Esophagus (tissue), 2 donors: Measurements from ENCODE around the gene TRMT44. TPM values are rescaled to one million over a fixed set of nuclear protein-coding genes. Genes with fewer than 3 reads are reported as not detected.

ENCODE experiments used
- H3K27ac ChIP-seq, 2 donors: one replicate each; pipeline ENCODE4 v1.5.1; 2013; ENCODE audit warnings: low read depth in 2 of 2, mild to moderate bottlenecking in 2 of 2, inconsistent platforms in 1 of 2, low read length in 1 of 2, moderate library complexity in 1 of 2
- H3K27me3 ChIP-seq, 2 donors: one replicate each; pipeline ENCODE4 v1.6.1; 2013; ENCODE audit warnings: low read length in 2 of 2, control low read depth in 1 of 2, mild to moderate bottlenecking in 1 of 2; ENCODE audit not compliant: insufficient read depth in 2 of 2, control insufficient read depth in 1 of 2
- H3K36me3 ChIP-seq, 2 donors: one replicate each; pipeline ENCODE4 v1.6.1; 2013; ENCODE audit warnings: low read length in 1 of 2; ENCODE audit not compliant: control insufficient read depth in 2 of 2, insufficient read depth in 2 of 2
- H3K4me1 ChIP-seq, 2 donors: one replicate each; pipeline ENCODE4 v1.6.1; 2013; ENCODE audit warnings: low read length in 1 of 2; ENCODE audit not compliant: control insufficient read depth in 2 of 2, insufficient read depth in 2 of 2
- H3K4me3 ChIP-seq, 2 donors: one replicate each; pipeline ENCODE4 v1.5.1; 2013; ENCODE audit warnings: low read length in 2 of 2, mild to moderate bottlenecking in 2 of 2, low read depth in 1 of 2, moderate library complexity in 1 of 2
- H3K9me3 ChIP-seq, 2 donors: one replicate each; pipeline ENCODE4 v1.6.1; 2013; ENCODE audit warnings: mild to moderate bottlenecking in 2 of 2, low read depth in 1 of 2, low read length in 1 of 2, moderate library complexity in 1 of 2; ENCODE audit not compliant: control insufficient read depth in 2 of 2, insufficient read depth in 1 of 2
- WGBS, 2 donors: extraction: QIAGEN DNeasy Blood & Tissue Kit; methylation state at CpG; one replicate each; pipeline ENCODE4 v1.1.7; 2013; 5-methylcytosine and 5-hydroxymethylcytosine counted together
- polyA plus RNA-seq, 2 donors: library from polyadenylated mRNA; stranded (reverse); fragments of 200-250 nt; gene quantifications; one replicate each; pipeline ENCODE4 v1.2.3, GENCODE V29; 2013
- donor health status: healthy with polysubstance abuse.
- donor health status: Bipolar disorder and iron deficiency.

Gene TRMT44
- polyA plus RNA-seq, 2 donors, result 15.6 to 17.2 TPM

GRCh38 chr4:8494218-8494617, 53.6 kb downstream of the TRMT44 start:
- no peaks in the 10 kb centered on the region for H3K4me1 ChIP-seq
- H3K9me3 ChIP-seq, result peaks cover 0 to 4% of the 10 kb centered on the region in 2 donors
- no peaks in the 10 kb centered on the region for H3K36me3 ChIP-seq
- no peak overlapping the region for H3K27ac ChIP-seq
- H3K4me3 ChIP-seq, result no peak overlapping the region
- WGBS, 2 donors, result 70 to 78% methylated on average over 3 of the region's 3 CpGs
- no peaks in the 10 kb centered on the region for H3K27me3 ChIP-seq

GRCh38 chr4:8494983-8495548, 54.5 kb downstream of the TRMT44 start:
- H3K27ac ChIP-seq, result no peak overlapping the region
- no peaks in the 10 kb centered on the region for H3K27me3 ChIP-seq
- H3K4me1 ChIP-seq, result no peaks in the 10 kb centered on the region
- H3K9me3 ChIP-seq, result peaks cover 0 to 4% of the 10 kb centered on the region in 2 donors
- no peaks in the 10 kb centered on the region for H3K36me3 ChIP-seq
- WGBS, 2 donors, result 85 to 95% methylated on average over 5 of the region's 5 CpGs
- H3K4me3 ChIP-seq, result no peak overlapping the region

DNA sequence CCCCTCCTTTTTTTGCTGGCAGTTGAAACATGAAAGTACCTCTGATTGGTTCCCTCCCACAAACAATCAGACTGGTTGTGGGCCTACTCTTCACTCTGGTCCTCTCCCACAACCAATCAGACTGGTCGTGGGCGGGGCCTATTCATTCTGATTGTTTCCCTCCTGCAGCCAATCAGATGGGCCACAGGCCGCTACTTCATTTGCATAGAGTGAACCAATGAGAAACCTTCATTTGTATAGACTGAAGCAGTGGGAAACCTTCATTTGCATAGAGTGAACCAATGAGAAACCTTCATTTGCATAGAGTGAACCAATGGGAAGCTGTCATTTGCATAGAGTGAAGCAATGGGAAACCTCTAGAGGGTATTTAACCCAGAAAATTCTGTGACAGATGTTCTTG, 55.2 kb downstream of the TRMT44 start:
- Histone ChIP-seq H3K27me3 (no peaks in the 10 kb centered on the region), H3K27ac (no peak overlapping the region), H3K36me3 (no peaks in the 10 kb centered on the region), H3K4me1 (no peaks in the 10 kb centered on the region), H3K4me3 (no peak overlapping the region), H3K9me3 (peaks cover 0 to 4% of the 10 kb centered on the region in 2 donors)
- WGBS, 2 donors, result 89% methylated on average over 3 of the region's 3 CpGs

DNA sequence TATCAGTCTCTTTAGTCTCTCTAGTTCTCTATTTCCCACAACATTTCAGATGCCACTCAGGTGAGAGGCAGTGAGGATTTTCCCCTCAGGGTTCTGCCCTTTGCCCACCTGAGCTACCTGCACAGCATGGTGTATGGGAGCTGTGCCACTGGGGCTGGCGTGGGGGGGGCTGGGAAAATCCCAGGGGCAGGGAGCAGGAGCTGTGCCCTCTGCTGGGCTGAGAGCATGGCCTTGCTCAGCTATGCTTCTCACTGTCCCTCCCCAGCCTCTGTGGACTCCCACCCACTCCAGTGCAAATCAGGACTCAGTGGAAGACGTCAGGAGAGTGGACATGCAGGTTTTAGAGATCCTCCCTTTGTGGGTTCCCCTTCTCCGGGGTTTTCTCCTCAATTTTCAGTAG, 57.2 kb downstream of the TRMT44 start:
- Histone ChIP-seq H3K9me3 (peaks cover 4 to 5% of the 10 kb centered on the region in 2 donors), H3K36me3 (no peaks in the 10 kb centered on the region), H3K27ac (no peak overlapping the region), H3K4me3 (no peak overlapping the region), H3K27me3 (no peaks in the 10 kb centered on the region), H3K4me1 (no peaks in the 10 kb centered on the region)
- WGBS, 2 donors, result 82 to 85% methylated on average over 3 of the region's 3 CpGs

DNA sequence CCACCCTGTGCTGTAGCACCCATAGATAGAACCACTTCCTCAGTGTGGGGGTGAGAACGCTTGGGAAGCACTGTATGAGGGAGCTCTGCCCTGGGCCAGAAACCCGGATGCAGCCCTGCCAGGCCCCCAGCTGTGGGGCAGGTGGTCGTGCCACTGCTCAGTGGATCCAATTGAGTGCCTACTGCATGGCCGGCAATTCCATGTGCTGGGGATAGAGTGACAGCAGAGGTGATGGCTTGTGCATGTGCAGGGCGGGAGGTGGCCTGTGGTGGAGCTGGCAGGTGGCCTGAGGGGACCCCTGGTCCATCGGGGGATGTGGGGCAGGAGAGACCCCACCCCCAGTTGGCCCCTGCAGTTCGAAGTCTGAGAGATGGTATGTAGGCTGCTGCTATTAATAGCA, 60.4 kb downstream of the TRMT44 start:
- peaks cover 4 to 5% of the 10 kb centered on the region in 2 donors for H3K9me3 ChIP-seq
- H3K36me3 ChIP-seq, result no peaks in the 10 kb centered on the region
- H3K4me1 ChIP-seq, result peaks cover 7 to 9% of the 10 kb centered on the region in 2 donors
- no peak overlapping the region for H3K27ac ChIP-seq
- no peaks in the 10 kb centered on the region for H3K27me3 ChIP-seq
- no peak overlapping the region for H3K4me3 ChIP-seq
- WGBS, 2 donors, result 75 to 79% methylated on average over 7 of the region's 7 CpGs

- Histone ChIP-seq H3K36me3 (no peaks in the 10 kb centered on the region), H3K27ac (no peak overlapping the region), H3K4me1 (peaks cover 7 to 9% of the 10 kb centered on the region in 2 donors), H3K4me3 (no peak overlapping the region), H3K9me3 (peaks cover 4 to 5% of the 10 kb centered on the region in 2 donors), H3K27me3 (no peaks in the 10 kb centered on the region)
- WGBS, 2 donors, result 79 to 86% methylated on average over 5 of the region's 5 CpGs
Observed at GRCh38 chr4:8501781-8502180, 61.2 kb downstream of the TRMT44 start.

DNA sequence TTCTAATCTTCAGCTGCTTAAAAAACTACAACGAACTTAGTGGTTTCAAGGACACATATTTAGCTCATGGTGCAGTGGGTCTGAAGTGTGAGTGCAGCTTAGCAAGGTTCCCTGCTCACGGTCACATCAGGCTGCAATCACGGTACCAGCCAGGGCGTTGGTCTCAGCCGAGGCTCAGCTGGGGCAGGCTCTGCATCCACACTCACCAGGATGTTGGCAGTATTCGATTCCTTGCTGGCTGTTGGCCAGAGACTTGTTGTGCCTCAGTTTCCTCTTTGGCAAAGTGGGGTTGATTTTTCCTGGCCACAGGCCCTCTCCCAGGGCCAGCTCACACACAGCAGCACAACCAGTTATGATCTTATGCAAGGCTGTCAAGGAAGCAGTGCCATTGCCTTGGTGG, 61.8 kb downstream of the TRMT44 start:
- Histone ChIP-seq H3K9me3 (peaks cover 4 to 5% of the 10 kb centered on the region in 2 donors), H3K36me3 (no peaks in the 10 kb centered on the region), H3K4me3 (no peak overlapping the region), H3K4me1 (peaks cover 7 to 9% of the 10 kb centered on the region in 2 donors), H3K27me3 (no peaks in the 10 kb centered on the region), H3K27ac (no peak overlapping the region)
- WGBS, 2 donors, result 89 to 92% methylated on average over 6 of the region's 6 CpGs

GRCh38 chr4:8502836-8503585, 62.4 kb downstream of the TRMT44 start:
- Histone ChIP-seq H3K4me1 (peaks cover 7 to 9% of the 10 kb centered on the region in 2 donors), H3K9me3 (peaks cover 4 to 5% of the 10 kb centered on the region in 2 donors), H3K27ac (no peak overlapping the region), H3K4me3 (no peak overlapping the region), H3K27me3 (no peaks in the 10 kb centered on the region), H3K36me3 (no peaks in the 10 kb centered on the region)
- WGBS, 2 donors, result 84 to 86% methylated on average over 13 of the region's 13 CpGs

GRCh38 chr4:8503801-8504200, 63.2 kb downstream of the TRMT44 start:
- Histone ChIP-seq H3K9me3 (peaks cover 2 to 5% of the 10 kb centered on the region in 2 donors), H3K27me3 (no peaks in the 10 kb centered on the region), H3K4me1 (peaks cover 7 to 9% of the 10 kb centered on the region in 2 donors), H3K27ac (no peak overlapping the region), H3K36me3 (no peaks in the 10 kb centered on the region), H3K4me3 (no peak overlapping the region)
- WGBS, 2 donors, result 35 to 53% methylated on average over 11 of the region's 11 CpGs
